ENCODE data around the gene PRKG1.
A peak's percentile ranks its signal among the peaks of the same experiment; 100 is the strongest.

Gene PRKG1

GRCh38 chr10:51233337-51234100 is 159.2 kb downstream of the PRKG1 start:
- Histone ChIP-seq H3K9me3 (ENCODE audit: insufficient read depth, low read depth, low read length) (no peaks in the 10 kb centered on the region), H3K14ac (ENCODE audit: low read length) (no peak overlapping the region), H3K4me1 (ENCODE audit: control insufficient read depth in 1 of 2, insufficient read depth in 2 of 2, low read length in 2 of 2) (no peaks in the 10 kb centered on the region), H3K4ac (ENCODE audit: low read depth, low read length) (no peak overlapping the region), H3K4me3 (ENCODE audit: low read depth, low read length) (no peak overlapping the region), H2BK12ac (ENCODE audit: low read length) (no peak overlapping the region), H3K9ac (ENCODE audit: low read length) (no peak overlapping the region), H4K12ac (ENCODE audit: low read depth, low read length) (no peak overlapping the region), H3K79me1 (ENCODE audit: low read length) (no peaks in the 10 kb centered on the region), H4K8ac (ENCODE audit: low read depth, low read length) (no peak overlapping the region), H3K27me3 (ENCODE audit: insufficient read depth, low read length) (no peaks in the 10 kb centered on the region), H3K18ac (ENCODE audit: low read length) (no peak overlapping the region), H3K36me3 (ENCODE audit: control insufficient read depth in 1 of 2, insufficient read depth in 2 of 2, low read length in 2 of 2) (no peaks in the 10 kb centered on the region), H2BK120ac (ENCODE audit: insufficient read depth, low read length, poor library complexity) (no peak overlapping the region), H3K27ac (ENCODE audit: low read depth, low read length) (no peak overlapping the region), H3K4me2 (ENCODE audit: low read length) (no peak overlapping the region), H2BK5ac (ENCODE audit: low read depth, low read length, poor library complexity) (no peak overlapping the region), H3K23ac (ENCODE audit: low read length) (no peak overlapping the region), H3K79me2 (ENCODE audit: control insufficient read depth, insufficient read depth, low read length, poor library complexity) (no peaks in the 10 kb centered on the region), H4K91ac (ENCODE audit: low read depth, low read length) (no peak overlapping the region), H2AK5ac (ENCODE audit: low read length) (no peak overlapping the region), H2AFZ (ENCODE audit: insufficient read depth, low read length, poor library complexity) (no peak overlapping the region)
- DNase-seq, result peak in 1 of 2 donors; percentile 3
- WGBS (ENCODE audit: extremely low coverage, insufficient coverage, insufficient read length), result no CpG with 5 or more reads among the region's 3 CpGs

GRCh38 chr10:51235865-51236264 is 161.6 kb downstream of the PRKG1 start:
- Histone ChIP-seq H3K9me3 (ENCODE audit: insufficient read depth, low read depth, low read length) (no peaks in the 10 kb centered on the region), H3K36me3 (ENCODE audit: control insufficient read depth in 1 of 2, insufficient read depth in 2 of 2, low read length in 2 of 2) (no peaks in the 10 kb centered on the region), H2BK5ac (ENCODE audit: low read depth, low read length, poor library complexity) (no peak overlapping the region), H4K8ac (ENCODE audit: low read depth, low read length) (no peak overlapping the region), H3K23ac (ENCODE audit: low read length) (no peak overlapping the region), H2AFZ (ENCODE audit: insufficient read depth, low read length, poor library complexity) (no peak overlapping the region), H2BK120ac (ENCODE audit: insufficient read depth, low read length, poor library complexity) (no peak overlapping the region), H3K14ac (ENCODE audit: low read length) (no peak overlapping the region), H3K79me1 (ENCODE audit: low read length) (no peaks in the 10 kb centered on the region), H3K9ac (ENCODE audit: low read length) (no peak overlapping the region), H3K27ac (ENCODE audit: low read depth, low read length) (no peak overlapping the region), H2AK5ac (ENCODE audit: low read length) (no peak overlapping the region), H3K4ac (ENCODE audit: low read depth, low read length) (no peak overlapping the region), H3K4me2 (ENCODE audit: low read length) (no peak overlapping the region), H3K4me1 (ENCODE audit: control insufficient read depth in 1 of 2, insufficient read depth in 2 of 2, low read length in 2 of 2) (no peaks in the 10 kb centered on the region), H3K18ac (ENCODE audit: low read length) (no peak overlapping the region), H3K27me3 (ENCODE audit: insufficient read depth, low read length) (no peaks in the 10 kb centered on the region), H2BK12ac (ENCODE audit: low read length) (no peak overlapping the region), H4K12ac (ENCODE audit: low read depth, low read length) (no peak overlapping the region), H3K79me2 (ENCODE audit: control insufficient read depth, insufficient read depth, low read length, poor library complexity) (no peaks in the 10 kb centered on the region), H4K91ac (ENCODE audit: low read depth, low read length) (no peak overlapping the region), H3K4me3 (ENCODE audit: low read depth, low read length) (no peak overlapping the region)
- WGBS (ENCODE audit: extremely low coverage, insufficient coverage, insufficient read length), result no CpG with 5 or more reads among the region's 1 CpG
- DNase-seq, result no peak

GRCh38 chr10:51239006-51239405 is 164.7 kb downstream of the PRKG1 start:
- Histone ChIP-seq H3K27ac (ENCODE audit: low read depth, low read length) (no peak overlapping the region), H4K91ac (ENCODE audit: low read depth, low read length) (no peak overlapping the region), H3K18ac (ENCODE audit: low read length) (no peak overlapping the region), H2BK12ac (ENCODE audit: low read length) (no peak overlapping the region), H2AFZ (ENCODE audit: insufficient read depth, low read length, poor library complexity) (no peak overlapping the region), H3K4me1 (ENCODE audit: control insufficient read depth in 1 of 2, insufficient read depth in 2 of 2, low read length in 2 of 2) (no peaks in the 10 kb centered on the region), H2BK5ac (ENCODE audit: low read depth, low read length, poor library complexity) (no peak overlapping the region), H3K79me2 (ENCODE audit: control insufficient read depth, insufficient read depth, low read length, poor library complexity) (no peaks in the 10 kb centered on the region), H3K36me3 (ENCODE audit: control insufficient read depth in 1 of 2, insufficient read depth in 2 of 2, low read length in 2 of 2) (no peaks in the 10 kb centered on the region), H3K79me1 (ENCODE audit: low read length) (no peaks in the 10 kb centered on the region), H4K8ac (ENCODE audit: low read depth, low read length) (no peak overlapping the region), H2AK5ac (ENCODE audit: low read length) (no peak overlapping the region), H4K12ac (ENCODE audit: low read depth, low read length) (no peak overlapping the region), H2BK120ac (ENCODE audit: insufficient read depth, low read length, poor library complexity) (no peak overlapping the region), H3K4me3 (ENCODE audit: low read depth, low read length) (no peak overlapping the region), H3K9ac (ENCODE audit: low read length) (no peak overlapping the region), H3K4me2 (ENCODE audit: low read length) (no peak overlapping the region), H3K23ac (ENCODE audit: low read length) (no peak overlapping the region), H3K27me3 (ENCODE audit: insufficient read depth, low read length) (no peaks in the 10 kb centered on the region), H3K4ac (ENCODE audit: low read depth, low read length) (no peak overlapping the region), H3K14ac (ENCODE audit: low read length) (no peak overlapping the region), H3K9me3 (ENCODE audit: insufficient read depth, low read depth, low read length) (no peaks in the 10 kb centered on the region)
- no CpG with 5 or more reads among the region's 4 CpGs for WGBS (ENCODE audit: extremely low coverage, insufficient coverage, insufficient read length)
- no peak for DNase-seq

- Histone ChIP-seq H3K4me2 (ENCODE audit: low read length) (no peak overlapping the region), H2BK5ac (ENCODE audit: low read depth, low read length, poor library complexity) (no peak overlapping the region), H2BK12ac (ENCODE audit: low read length) (no peak overlapping the region)
Measured at GRCh38 chr10:51241461-51241860, 167.2 kb downstream of the PRKG1 start.

More at GRCh38 chr10:51241461-51241860, 167.2 kb downstream of the PRKG1 start:
- Histone ChIP-seq H3K9ac (ENCODE audit: low read length) (no peak overlapping the region), H3K27me3 (ENCODE audit: insufficient read depth, low read length) (no peaks in the 10 kb centered on the region), H2AFZ (ENCODE audit: insufficient read depth, low read length, poor library complexity) (no peak overlapping the region), H3K18ac (ENCODE audit: low read length) (no peak overlapping the region), H3K27ac (ENCODE audit: low read depth, low read length) (no peak overlapping the region), H3K9me3 (ENCODE audit: insufficient read depth, low read depth, low read length) (no peaks in the 10 kb centered on the region), H4K8ac (ENCODE audit: low read depth, low read length) (no peak overlapping the region), H3K79me1 (ENCODE audit: low read length) (no peaks in the 10 kb centered on the region), H4K12ac (ENCODE audit: low read depth, low read length) (no peak overlapping the region), H3K36me3 (ENCODE audit: control insufficient read depth in 1 of 2, insufficient read depth in 2 of 2, low read length in 2 of 2) (no peaks in the 10 kb centered on the region), H2BK120ac (ENCODE audit: insufficient read depth, low read length, poor library complexity) (no peak overlapping the region), H4K91ac (ENCODE audit: low read depth, low read length) (no peak overlapping the region), H3K4me1 (ENCODE audit: control insufficient read depth in 1 of 2, insufficient read depth in 2 of 2, low read length in 2 of 2) (peaks cover 0 to 2% of the 10 kb centered on the region in 2 experiments), H3K79me2 (ENCODE audit: control insufficient read depth, insufficient read depth, low read length, poor library complexity) (no peaks in the 10 kb centered on the region), H3K4me3 (ENCODE audit: low read depth, low read length) (no peak overlapping the region), H3K23ac (ENCODE audit: low read length) (no peak overlapping the region), H2AK5ac (ENCODE audit: low read length) (no peak overlapping the region), H3K14ac (ENCODE audit: low read length) (no peak overlapping the region), H3K4ac (ENCODE audit: low read depth, low read length) (no peak overlapping the region)
- WGBS (ENCODE audit: extremely low coverage, insufficient coverage, insufficient read length), result no CpG with 5 or more reads among the region's 1 CpG
- no peak for DNase-seq

Measured in trophoblast cell (in vitro differentiated cells and primary cell).